ENCODE results near the gene DAPK1. TPM values are rescaled to one million over a fixed set of nuclear protein-coding genes. Genes with fewer than 3 reads are reported as not detected.

DAPK1 gene
- total RNA-seq, 4 donors from 2014 or later = 14.5 to 28.3 (median 20.7) TPM

GRCh38 chr9:87562530-87563170, 65.0 kb downstream of the DAPK1 start:
- intact Hi-C loops (cut with DNase I; ENCODE audit: low total_unique reads) = no loop called here
- H3K4me3 ChIP-seq = no peak overlapping the region
- no peaks in the 10 kb centered on the region for H3K27me3 ChIP-seq
- peak overlapping the region in 3 of 4 donors; percentile 23 to 56 (median 48) for H3K27ac ChIP-seq
- no peaks in the 10 kb centered on the region for H3K36me3 ChIP-seq
- WGBS, 2 donors (ENCODE audit: low coverage in 1 of 2) = 72 to 82% methylated on average over 2 of the region's 2 CpGs
- DNase-seq = no peak
- TF ChIP-seq POLR2AphosphoS5 (IDR thresholded peaks at IDR 0.05) (peak; percentile 27 to 78 (median 46)), POLR2A (IDR thresholded peaks at IDR 0.05) (no peak), EP300 (IDR thresholded peaks at IDR 0.05; ENCODE audit: low read depth) (no peak)
- peaks cover 0 to 20% (median 9%) of the 10 kb centered on the region in 4 donors for H3K4me1 ChIP-seq
- in situ Hi-C loops (cut with MboI; ENCODE audit: low pct_ligation_motif_present in 1 of 4, low pct_unique_long_range_greater_than_20kb in 1 of 4, low sequenced_read_pairs in 3 of 4) = no loop called here
- H3K9me3 ChIP-seq = no peaks in the 10 kb centered on the region

GRCh38 chr9:87564111-87564510, 66.4 kb downstream of the DAPK1 start:
- H3K27me3 ChIP-seq = no peaks in the 10 kb centered on the region
- TF ChIP-seq POLR2AphosphoS5 (IDR thresholded peaks at IDR 0.05) (no peak), CTCF (IDR thresholded peaks at IDR 0.05) (no peak), EP300 (IDR thresholded peaks at IDR 0.05; ENCODE audit: low read depth) (no peak), POLR2A (IDR thresholded peaks at IDR 0.05) (no peak)
- intact Hi-C loops (cut with DNase I; ENCODE audit: low total_unique reads) = no loop called here
- no peaks in the 10 kb centered on the region for H3K9me3 ChIP-seq
- H3K36me3 ChIP-seq = no peaks in the 10 kb centered on the region
- 67 to 100% methylated on average over 1 of the region's 1 CpG for WGBS, 2 donors (ENCODE audit: low coverage in 1 of 2)
- no peak overlapping the region for H3K4me3 ChIP-seq
- DNase-seq = no peak
- H3K4me1 ChIP-seq = peaks cover 2 to 35% (median 14%) of the 10 kb centered on the region in 4 donors
- in situ Hi-C loops (cut with MboI; ENCODE audit: low pct_ligation_motif_present in 1 of 4, low pct_unique_long_range_greater_than_20kb in 1 of 4, low sequenced_read_pairs in 3 of 4) = no loop called here
- H3K27ac ChIP-seq = peak overlapping the region in 2 of 4 donors; percentile 51 to 56

DNA sequence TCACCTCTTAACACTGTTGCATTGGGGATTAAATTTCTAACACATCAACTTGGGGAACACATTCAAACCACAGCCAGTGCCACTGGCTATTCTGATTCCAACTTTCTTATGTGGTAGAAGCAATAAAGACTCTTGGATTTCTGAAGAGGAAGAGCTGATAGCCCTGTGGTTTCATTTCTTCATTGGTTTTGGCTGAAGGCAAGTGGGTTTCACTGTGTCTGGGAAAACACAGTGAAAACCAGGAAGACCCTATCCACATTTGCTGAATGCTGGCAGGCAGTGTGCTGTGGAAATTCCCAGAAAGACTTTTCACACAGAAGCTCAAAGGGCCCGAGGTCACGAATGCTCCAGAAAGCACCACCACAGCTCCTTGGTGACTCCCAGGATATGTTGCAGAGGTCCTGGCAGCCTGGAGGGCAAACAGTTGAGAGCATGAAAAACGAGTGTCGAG, 67.1 kb downstream of the DAPK1 start:
- Histone ChIP-seq H3K4me3 (no peak overlapping the region), H3K4me1 (peaks cover 6 to 42% (median 21%) of the 10 kb centered on the region in 4 donors), H3K27ac (peak overlapping the region in 2 of 4 donors; percentile 45 to 51), H3K27me3 (no peaks in the 10 kb centered on the region), H3K36me3 (no peaks in the 10 kb centered on the region), H3K9me3 (no peaks in the 10 kb centered on the region)
- TF ChIP-seq CTCF (IDR thresholded peaks at IDR 0.05) = no peak
- intact Hi-C loops (cut with DNase I; ENCODE audit: low total_unique reads) (no loop called here), in situ Hi-C loops (cut with MboI; ENCODE audit: low pct_ligation_motif_present in 1 of 4, low pct_unique_long_range_greater_than_20kb in 1 of 4, low sequenced_read_pairs in 3 of 4) (no loop called here)
- DNase-seq = no peak
- 54 to 100% methylated on average over 2 to 4 of the region's 4 CpGs for WGBS, 2 donors (ENCODE audit: low coverage in 1 of 2)

DNA sequence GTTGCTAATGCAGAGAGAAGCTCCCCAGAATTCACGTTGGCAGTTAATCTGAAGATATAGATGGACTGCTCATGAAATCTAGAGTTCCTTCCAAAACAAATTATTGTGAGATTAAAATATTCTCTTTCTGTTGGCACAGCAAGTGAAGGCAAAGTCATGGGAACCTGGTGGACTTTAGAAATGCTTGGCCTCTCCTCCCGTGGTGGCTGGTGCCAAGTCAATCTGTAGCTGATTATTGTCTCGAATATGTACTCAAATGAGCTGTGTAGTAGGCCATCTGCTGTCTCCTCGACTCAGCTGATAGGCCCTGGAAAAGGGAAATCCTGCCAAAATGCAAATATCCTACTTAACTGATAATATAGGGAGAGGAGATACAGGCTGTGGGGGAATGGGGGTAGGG, 69.3 kb downstream of the DAPK1 start:
- 38 to 40% methylated on average over 4 of the region's 4 CpGs for WGBS, 2 donors (ENCODE audit: low coverage in 1 of 2)
- no peak for DNase-seq
- Histone ChIP-seq H3K4me3 (no peak overlapping the region), H3K27me3 (no peaks in the 10 kb centered on the region), H3K9me3 (no peaks in the 10 kb centered on the region), H3K4me1 (peaks cover 21 to 62% (median 34%) of the 10 kb centered on the region in 4 donors), H3K27ac (peak overlapping the region in 3 of 4 donors; percentile 2 to 23 (median 11)), H3K36me3 (no peaks in the 10 kb centered on the region)
- in situ Hi-C loops (cut with MboI; ENCODE audit: low pct_ligation_motif_present in 1 of 4, low pct_unique_long_range_greater_than_20kb in 1 of 4, low sequenced_read_pairs in 3 of 4) (no loop called here), intact Hi-C loops (cut with DNase I; ENCODE audit: low total_unique reads) (no loop called here)
- TF ChIP-seq EP300 (IDR thresholded peaks at IDR 0.05; ENCODE audit: low read depth) (no peak), POLR2AphosphoS5 (IDR thresholded peaks at IDR 0.05) (no peak), CTCF (IDR thresholded peaks at IDR 0.05) (no peak), POLR2A (IDR thresholded peaks at IDR 0.05) (no peak)

All from transverse colon (tissue), 4 donors.